ENCODE data around the gene SLC27A3.

Gene SLC27A3

DNA sequence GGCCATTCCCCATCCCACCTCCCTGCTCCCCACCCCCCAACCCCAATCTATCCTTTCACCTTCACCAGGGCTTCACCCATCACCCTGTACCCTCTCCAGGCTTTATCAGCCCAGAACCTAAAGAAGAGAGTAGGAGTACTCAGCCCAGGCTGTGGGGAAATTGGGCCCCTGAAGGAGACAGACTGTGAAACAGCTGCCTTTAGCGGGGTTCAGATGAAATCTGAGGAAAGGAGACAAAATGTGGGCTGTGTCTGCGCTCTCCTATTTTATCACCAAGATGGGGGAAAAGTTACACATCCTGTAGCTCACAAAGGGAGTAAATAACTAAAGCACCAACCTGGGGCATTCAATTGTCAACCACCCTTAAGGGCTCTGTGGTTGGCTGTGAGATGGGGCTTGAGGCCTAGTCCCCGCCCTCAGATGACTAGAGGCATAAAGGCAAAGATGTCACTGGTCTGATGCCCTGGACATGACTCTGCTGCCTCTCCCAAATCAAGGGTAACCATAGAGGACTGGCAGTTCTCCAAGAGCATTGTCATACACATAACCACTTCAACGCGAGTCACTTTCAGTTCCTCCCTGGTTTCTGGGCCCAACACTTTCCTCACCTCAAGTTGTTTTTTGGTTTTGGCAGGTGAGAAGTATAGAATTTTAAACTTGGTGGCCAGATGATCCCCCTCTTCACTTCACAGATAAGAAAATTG is 30.0 kb downstream of the SLC27A3 start:
- Histone ChIP-seq H3K14ac (ENCODE audit: low read length) (no peak overlapping the region), H3K36me3 (ENCODE audit: control insufficient read depth in 1 of 2, insufficient read depth in 2 of 2, low read length in 2 of 2) (peaks cover 24 to 46% of the 10 kb centered on the region in 2 experiments), H3K79me1 (ENCODE audit: low read length) (no peaks in the 10 kb centered on the region), H4K91ac (ENCODE audit: low read depth, low read length) (no peak overlapping the region), H2BK5ac (ENCODE audit: low read depth, low read length, poor library complexity) (no peak overlapping the region), H3K18ac (ENCODE audit: low read length) (no peak overlapping the region), H4K8ac (ENCODE audit: low read depth, low read length) (no peak overlapping the region), H3K23ac (ENCODE audit: low read length) (no peak overlapping the region), H3K9ac (ENCODE audit: low read length) (no peak overlapping the region), H3K27ac (ENCODE audit: low read depth, low read length) (no peak overlapping the region), H3K9me3 (ENCODE audit: insufficient read depth, low read depth, low read length) (no peaks in the 10 kb centered on the region), H2BK120ac (ENCODE audit: insufficient read depth, low read length, poor library complexity) (no peak overlapping the region), H4K12ac (ENCODE audit: low read depth, low read length) (no peak overlapping the region), H2AFZ (ENCODE audit: insufficient read depth, low read length, poor library complexity) (no peak overlapping the region), H2BK12ac (ENCODE audit: low read length) (no peak overlapping the region), H3K4me1 (ENCODE audit: control insufficient read depth in 1 of 2, insufficient read depth in 2 of 2, low read length in 2 of 2) (no peaks in the 10 kb centered on the region), H3K4ac (ENCODE audit: low read depth, low read length) (no peak overlapping the region), H3K27me3 (ENCODE audit: insufficient read depth, low read length) (no peaks in the 10 kb centered on the region), H3K4me3 (ENCODE audit: low read depth, low read length) (no peak overlapping the region), H3K79me2 (ENCODE audit: control insufficient read depth, insufficient read depth, low read length, poor library complexity) (no peaks in the 10 kb centered on the region), H2AK5ac (ENCODE audit: low read length) (no peak overlapping the region), H3K4me2 (ENCODE audit: low read length) (no peak overlapping the region)
- DNase-seq, result peak; percentile 32 to 45
- no CpG with 5 or more reads among the region's 5 CpGs for WGBS (ENCODE audit: extremely low coverage, insufficient coverage, insufficient read length)

DNA sequence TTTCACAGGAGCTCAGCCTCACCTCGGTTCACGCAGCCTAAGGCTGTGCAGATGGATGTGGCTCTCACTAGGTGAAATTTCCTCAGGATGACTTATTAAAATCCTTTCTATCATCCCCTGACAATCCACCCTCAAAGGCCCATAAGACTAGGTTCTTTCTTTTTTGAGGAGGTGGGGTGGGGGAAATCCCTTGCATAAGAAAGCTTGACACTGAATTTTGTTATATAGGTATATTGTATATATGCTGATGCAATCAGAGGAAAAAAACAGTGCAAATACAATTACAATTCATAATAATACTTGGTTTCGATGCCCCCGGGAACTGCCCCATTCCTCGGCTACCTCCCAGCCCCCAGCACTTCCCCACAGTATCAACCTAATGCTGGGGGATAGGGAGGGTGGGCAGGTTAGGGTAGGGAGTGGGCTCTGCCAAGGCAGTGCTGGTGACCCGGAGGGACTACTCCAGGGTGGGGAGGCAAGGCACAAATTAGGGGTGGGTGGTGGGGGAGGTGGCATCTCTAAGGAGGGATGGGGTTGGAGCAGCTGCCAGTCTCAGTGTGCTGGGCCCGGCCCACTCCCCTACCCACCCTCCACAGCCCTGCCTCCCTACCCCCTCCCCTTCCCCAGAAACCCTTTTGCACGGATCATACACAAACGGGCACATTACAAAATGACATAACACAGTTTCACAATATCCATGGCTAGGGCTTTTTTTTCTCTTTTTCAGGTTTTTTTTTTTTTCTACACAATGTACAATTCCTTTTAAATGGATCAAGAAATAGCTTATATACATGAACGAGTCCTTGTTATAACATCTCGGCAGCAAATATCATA is 30.9 kb downstream of the SLC27A3 start:
- Histone ChIP-seq H3K18ac (ENCODE audit: low read length) (no peak overlapping the region), H4K8ac (ENCODE audit: low read depth, low read length) (no peak overlapping the region), H2BK5ac (ENCODE audit: low read depth, low read length, poor library complexity) (no peak overlapping the region), H3K4ac (ENCODE audit: low read depth, low read length) (no peak overlapping the region), H2BK12ac (ENCODE audit: low read length) (no peak overlapping the region), H2BK120ac (ENCODE audit: insufficient read depth, low read length, poor library complexity) (no peak overlapping the region), H3K4me2 (ENCODE audit: low read length) (no peak overlapping the region), H3K79me2 (ENCODE audit: control insufficient read depth, insufficient read depth, low read length, poor library complexity) (no peaks in the 10 kb centered on the region), H2AFZ (ENCODE audit: insufficient read depth, low read length, poor library complexity) (no peak overlapping the region), H4K12ac (ENCODE audit: low read depth, low read length) (no peak overlapping the region), H4K91ac (ENCODE audit: low read depth, low read length) (no peak overlapping the region), H3K14ac (ENCODE audit: low read length) (no peak overlapping the region), H3K9ac (ENCODE audit: low read length) (no peak overlapping the region), H3K23ac (ENCODE audit: low read length) (no peak overlapping the region), H3K36me3 (ENCODE audit: control insufficient read depth in 1 of 2, insufficient read depth in 2 of 2, low read length in 2 of 2) (peaks cover 26 to 48% of the 10 kb centered on the region in 2 experiments), H3K4me3 (ENCODE audit: low read depth, low read length) (no peak overlapping the region), H3K27me3 (ENCODE audit: insufficient read depth, low read length) (no peaks in the 10 kb centered on the region), H3K4me1 (ENCODE audit: control insufficient read depth in 1 of 2, insufficient read depth in 2 of 2, low read length in 2 of 2) (no peaks in the 10 kb centered on the region), H3K9me3 (ENCODE audit: insufficient read depth, low read depth, low read length) (no peaks in the 10 kb centered on the region), H2AK5ac (ENCODE audit: low read length) (no peak overlapping the region), H3K27ac (ENCODE audit: low read depth, low read length) (no peak overlapping the region), H3K79me1 (ENCODE audit: low read length) (no peaks in the 10 kb centered on the region)
- DNase-seq, result no peak
- WGBS (ENCODE audit: extremely low coverage, insufficient coverage, insufficient read length), result no CpG with 5 or more reads among the region's 11 CpGs

DNA sequence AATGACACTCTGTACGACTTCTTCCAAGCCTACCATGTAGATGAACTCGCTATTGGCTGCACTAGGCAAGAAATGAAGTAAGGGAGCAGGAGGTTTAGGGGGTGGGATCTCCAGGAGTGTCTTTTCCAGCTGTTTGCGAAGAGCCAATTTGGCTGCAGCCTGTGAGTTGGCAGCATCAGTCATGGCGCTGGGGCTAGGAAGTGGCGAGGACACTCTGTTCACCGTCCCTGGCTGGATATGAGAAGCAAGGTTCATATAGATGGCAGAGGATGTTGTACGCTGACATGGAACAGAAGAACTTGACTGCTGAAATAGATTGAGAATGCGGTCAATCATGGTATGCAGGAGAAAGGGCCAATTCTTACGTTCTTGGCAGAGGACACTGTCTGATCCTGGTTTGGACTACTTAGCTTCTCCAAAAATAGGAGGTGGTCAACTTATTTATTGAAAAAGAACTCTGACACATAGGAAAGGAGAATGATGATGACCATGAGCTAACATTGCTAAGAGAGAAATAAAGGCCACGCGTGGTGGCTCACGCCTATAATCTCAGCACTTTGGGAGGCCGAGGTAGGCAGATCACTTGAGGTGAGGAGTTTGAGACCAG is 41.2 kb downstream of the SLC27A3 start:
- no peak overlapping the region for H4K12ac ChIP-seq (ENCODE audit: low read depth, low read length)
- H3K4me1 ChIP-seq (ENCODE audit: control insufficient read depth in 1 of 2, insufficient read depth in 2 of 2, low read length in 2 of 2), result no peaks in the 10 kb centered on the region
- no peak overlapping the region for H4K8ac ChIP-seq (ENCODE audit: low read depth, low read length)
- H3K79me2 ChIP-seq (ENCODE audit: control insufficient read depth, insufficient read depth, low read length, poor library complexity), result no peaks in the 10 kb centered on the region
- no peak overlapping the region for H3K4ac ChIP-seq (ENCODE audit: low read depth, low read length)
- H3K4me3 ChIP-seq (ENCODE audit: low read depth, low read length), result no peak overlapping the region
- no peak overlapping the region for H4K91ac ChIP-seq (ENCODE audit: low read depth, low read length)
- H3K9me3 ChIP-seq (ENCODE audit: insufficient read depth, low read depth, low read length), result peaks cover 1% of the 10 kb centered on the region
- H3K23ac ChIP-seq (ENCODE audit: low read length), result no peak overlapping the region
- H3K18ac ChIP-seq (ENCODE audit: low read length), result no peak overlapping the region
- H2AFZ ChIP-seq (ENCODE audit: insufficient read depth, low read length, poor library complexity), result no peak overlapping the region
- no peak overlapping the region for H3K9ac ChIP-seq (ENCODE audit: low read length)
- no peak overlapping the region for H2AK5ac ChIP-seq (ENCODE audit: low read length)
- H3K36me3 ChIP-seq (ENCODE audit: control insufficient read depth in 1 of 2, insufficient read depth in 2 of 2, low read length in 2 of 2), result peaks cover 39 to 49% of the 10 kb centered on the region in 2 experiments
- H2BK120ac ChIP-seq (ENCODE audit: insufficient read depth, low read length, poor library complexity), result no peak overlapping the region
- H2BK12ac ChIP-seq (ENCODE audit: low read length), result no peak overlapping the region
- no peak overlapping the region for H3K4me2 ChIP-seq (ENCODE audit: low read length)
- H3K79me1 ChIP-seq (ENCODE audit: low read length), result no peaks in the 10 kb centered on the region
- no peaks in the 10 kb centered on the region for H3K27me3 ChIP-seq (ENCODE audit: insufficient read depth, low read length)
- H3K14ac ChIP-seq (ENCODE audit: low read length), result no peak overlapping the region
- H3K27ac ChIP-seq (ENCODE audit: low read depth, low read length), result no peak overlapping the region
- H2BK5ac ChIP-seq (ENCODE audit: low read depth, low read length, poor library complexity), result no peak overlapping the region
- WGBS (ENCODE audit: extremely low coverage, insufficient coverage, insufficient read length), result no CpG with 5 or more reads among the region's 13 CpGs
- no peak for DNase-seq

DNA sequence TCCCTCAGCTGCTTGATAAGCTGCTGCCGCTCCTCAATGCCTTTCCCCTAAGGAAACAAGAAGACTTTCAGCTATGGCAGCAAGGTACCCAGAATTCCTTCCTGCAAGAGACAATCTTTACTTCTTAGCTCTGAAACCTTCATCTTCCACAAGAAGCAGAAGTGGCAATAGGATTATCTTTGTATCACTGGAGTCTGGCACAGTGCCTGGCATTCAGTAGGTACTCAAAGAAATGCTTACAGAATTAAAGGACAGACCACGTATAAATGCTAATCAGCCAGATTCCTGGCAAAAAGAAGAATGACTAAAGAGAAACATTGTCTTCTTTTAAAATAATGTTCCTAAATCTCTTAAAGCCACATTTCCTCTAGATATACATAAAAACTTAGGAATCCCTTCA is 43.7 kb downstream of the SLC27A3 start:
- DNase-seq, result no peak
- H3K4ac ChIP-seq (ENCODE audit: low read depth, low read length), result no peak overlapping the region
- H3K36me3 ChIP-seq (ENCODE audit: control insufficient read depth in 1 of 2, insufficient read depth in 2 of 2, low read length in 2 of 2), result peaks cover 26 to 31% of the 10 kb centered on the region in 2 experiments
- no peak overlapping the region for H2AFZ ChIP-seq (ENCODE audit: insufficient read depth, low read length, poor library complexity)
- no peaks in the 10 kb centered on the region for H3K79me2 ChIP-seq (ENCODE audit: control insufficient read depth, insufficient read depth, low read length, poor library complexity)
- H2BK120ac ChIP-seq (ENCODE audit: insufficient read depth, low read length, poor library complexity), result no peak overlapping the region
- no peaks in the 10 kb centered on the region for H3K27me3 ChIP-seq (ENCODE audit: insufficient read depth, low read length)
- H3K18ac ChIP-seq (ENCODE audit: low read length), result no peak overlapping the region
- H4K12ac ChIP-seq (ENCODE audit: low read depth, low read length), result no peak overlapping the region
- H3K23ac ChIP-seq (ENCODE audit: low read length), result no peak overlapping the region
- no peak overlapping the region for H3K14ac ChIP-seq (ENCODE audit: low read length)
- no peaks in the 10 kb centered on the region for H3K79me1 ChIP-seq (ENCODE audit: low read length)
- H3K4me2 ChIP-seq (ENCODE audit: low read length), result no peak overlapping the region
- no peak overlapping the region for H2BK12ac ChIP-seq (ENCODE audit: low read length)
- no peak overlapping the region for H3K4me3 ChIP-seq (ENCODE audit: low read depth, low read length)
- peaks cover 1% of the 10 kb centered on the region for H3K9me3 ChIP-seq (ENCODE audit: insufficient read depth, low read depth, low read length)
- H2BK5ac ChIP-seq (ENCODE audit: low read depth, low read length, poor library complexity), result no peak overlapping the region
- H4K8ac ChIP-seq (ENCODE audit: low read depth, low read length), result no peak overlapping the region
- H4K91ac ChIP-seq (ENCODE audit: low read depth, low read length), result no peak overlapping the region
- H3K27ac ChIP-seq (ENCODE audit: low read depth, low read length), result no peak overlapping the region
- no peak overlapping the region for H3K9ac ChIP-seq (ENCODE audit: low read length)
- H2AK5ac ChIP-seq (ENCODE audit: low read length), result no peak overlapping the region
- WGBS (ENCODE audit: extremely low coverage, insufficient coverage, insufficient read length), result no CpG with 5 or more reads among the region's 2 CpGs
- no peaks in the 10 kb centered on the region for H3K4me1 ChIP-seq (ENCODE audit: control insufficient read depth in 1 of 2, insufficient read depth in 2 of 2, low read length in 2 of 2)
